ENCODE data around the gene LRP1-AS.

Gene LRP1-AS

DNA sequence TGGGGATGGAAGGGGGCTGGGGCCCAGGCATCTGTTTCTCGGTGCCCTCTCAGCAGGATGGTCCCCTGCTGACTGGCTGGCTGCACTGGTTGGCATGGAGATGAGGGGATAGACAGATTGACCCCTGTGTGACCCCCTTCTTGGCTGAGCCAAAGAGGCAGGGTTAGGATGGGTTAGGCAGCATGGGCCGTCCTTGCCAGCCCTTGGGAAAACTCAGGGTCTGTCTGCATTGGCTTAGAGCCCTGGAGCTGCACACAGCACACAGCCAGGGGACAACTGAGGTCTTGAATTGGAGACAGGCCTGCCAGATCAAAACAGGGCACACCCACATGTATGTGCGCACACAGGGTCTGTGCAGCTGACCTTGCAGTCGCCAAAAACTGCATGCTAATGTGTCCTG lies 11.2 kb upstream of the LRP1-AS start:
- DNase-seq: no peak

DNA sequence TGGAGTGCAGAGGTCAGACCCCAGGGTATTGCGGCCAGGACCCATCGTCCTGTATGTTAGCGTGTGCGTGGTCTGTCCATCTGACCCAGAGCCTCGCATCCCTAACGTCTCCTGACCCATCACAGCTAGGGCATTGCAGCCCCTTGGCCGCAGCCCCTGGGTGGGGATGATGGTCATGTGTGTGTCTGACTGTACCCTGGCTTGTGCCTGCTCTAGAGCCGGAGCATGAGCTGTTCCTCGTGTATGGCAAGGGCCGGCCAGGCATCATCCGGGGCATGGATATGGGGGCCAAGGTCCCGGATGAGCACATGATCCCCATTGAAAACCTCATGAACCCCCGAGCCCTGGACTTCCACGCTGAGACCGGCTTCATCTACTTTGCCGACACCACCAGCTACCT lies 10.8 kb upstream of the LRP1-AS start:
- DNase-seq: no peak

DNA sequence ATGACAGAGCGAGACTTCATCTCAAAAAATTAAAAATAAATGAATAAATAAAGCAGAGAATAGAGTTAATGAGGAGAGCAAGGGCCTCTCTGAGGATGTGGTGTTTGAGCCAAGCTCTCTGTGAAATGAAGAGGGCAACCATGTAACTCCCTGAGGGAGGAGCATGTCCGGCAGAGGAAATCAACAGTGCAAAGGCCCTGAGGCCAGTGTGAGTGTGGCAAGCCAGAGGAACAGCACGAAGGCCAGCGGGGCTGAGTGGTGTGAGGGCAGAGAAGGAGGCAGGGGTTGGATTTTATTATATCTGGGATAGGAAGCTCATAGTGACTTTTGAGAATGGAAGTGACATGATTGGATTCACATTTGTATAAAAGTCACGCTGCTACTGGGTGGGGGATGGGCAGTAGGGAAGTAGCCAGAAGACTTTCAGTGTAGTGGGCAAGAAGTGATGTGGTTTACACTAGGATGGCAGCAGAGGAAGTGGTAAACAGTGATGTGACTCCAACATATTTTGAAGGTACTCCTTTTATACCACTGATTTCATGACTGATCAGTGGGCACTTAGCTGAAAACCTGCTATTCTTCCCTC lies 10.3 kb upstream of the LRP1-AS start:
- no peak for DNase-seq

DNA sequence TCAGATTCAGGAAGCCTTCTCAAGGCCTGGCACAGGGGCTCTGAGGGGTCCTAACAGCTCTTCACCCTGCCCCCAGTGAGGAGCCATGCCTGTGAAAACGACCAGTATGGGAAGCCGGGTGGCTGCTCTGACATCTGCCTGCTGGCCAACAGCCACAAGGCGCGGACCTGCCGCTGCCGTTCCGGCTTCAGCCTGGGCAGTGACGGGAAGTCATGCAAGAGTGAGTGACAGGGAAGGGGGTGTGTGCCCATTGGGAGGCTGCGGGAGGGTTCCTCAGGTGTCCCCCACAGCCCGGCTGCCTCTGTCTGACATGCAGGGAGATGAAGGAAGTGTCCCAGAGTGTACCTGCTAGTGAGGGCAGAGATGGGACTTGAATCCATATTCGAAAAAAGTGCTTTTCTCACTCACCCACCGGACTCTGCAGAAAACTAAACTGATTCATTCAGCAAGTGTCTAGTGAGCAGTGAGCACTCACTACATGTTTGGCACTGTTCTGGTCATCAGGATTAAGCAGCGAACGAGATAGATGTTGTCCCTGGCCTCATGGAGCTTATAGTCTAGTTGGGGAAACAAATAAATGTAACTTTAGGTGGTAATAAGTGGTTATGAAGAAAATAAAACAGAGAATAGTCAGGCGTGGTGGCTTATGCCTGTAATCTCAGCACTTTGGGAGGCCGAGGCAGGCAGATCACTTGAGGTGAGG lies 9.4 kb upstream of the LRP1-AS start:
- no peak for DNase-seq

DNA sequence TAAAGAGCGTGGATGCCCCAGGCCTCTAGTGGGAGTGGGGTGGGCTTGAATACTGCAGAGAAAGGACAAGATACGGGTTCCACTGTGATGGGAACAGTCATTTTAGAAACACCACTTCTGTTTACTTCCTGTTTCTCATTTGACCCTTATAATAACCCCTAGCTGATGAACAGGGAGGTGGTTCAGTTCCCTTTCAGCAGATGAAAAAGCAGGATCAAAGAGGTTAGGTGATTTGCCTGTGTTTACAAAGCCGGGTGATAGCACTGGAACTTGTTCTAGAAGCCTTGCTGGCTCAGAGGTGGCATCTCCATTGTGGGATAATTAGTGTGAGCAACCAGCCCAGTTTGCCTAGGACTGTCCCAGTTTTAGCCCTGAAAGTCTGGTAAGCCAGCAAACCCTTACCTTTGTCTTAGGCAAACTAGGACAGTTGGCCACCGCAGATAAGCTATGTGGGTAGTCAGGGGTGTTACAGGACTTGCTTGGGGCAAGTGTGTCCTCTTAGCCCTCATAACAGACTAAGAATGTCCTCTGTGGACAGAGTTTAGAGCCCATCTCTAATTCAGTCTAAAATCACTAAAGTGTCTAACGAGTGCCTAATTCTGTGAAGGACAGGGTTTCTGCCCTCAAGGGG lies 7.5 kb upstream of the LRP1-AS start:
- DNase-seq: no peak

DNA sequence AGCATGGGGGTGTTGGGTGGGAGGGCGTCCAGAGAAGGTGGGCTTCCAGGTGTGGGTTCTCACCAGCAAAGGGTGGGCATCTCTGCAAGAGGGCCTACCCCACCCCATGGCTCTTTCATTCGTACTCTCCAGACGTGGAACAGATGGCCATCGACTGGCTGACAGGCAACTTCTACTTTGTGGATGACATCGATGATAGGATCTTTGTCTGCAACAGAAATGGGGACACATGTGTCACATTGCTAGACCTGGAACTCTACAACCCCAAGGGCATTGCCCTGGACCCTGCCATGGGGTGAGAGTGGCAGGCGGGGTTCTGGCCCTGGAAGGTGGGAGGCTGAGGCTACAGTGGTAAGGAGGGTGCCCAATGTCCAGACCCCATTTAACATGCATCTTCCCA lies 6.7 kb upstream of the LRP1-AS start:
- DNase-seq: no peak

DNA sequence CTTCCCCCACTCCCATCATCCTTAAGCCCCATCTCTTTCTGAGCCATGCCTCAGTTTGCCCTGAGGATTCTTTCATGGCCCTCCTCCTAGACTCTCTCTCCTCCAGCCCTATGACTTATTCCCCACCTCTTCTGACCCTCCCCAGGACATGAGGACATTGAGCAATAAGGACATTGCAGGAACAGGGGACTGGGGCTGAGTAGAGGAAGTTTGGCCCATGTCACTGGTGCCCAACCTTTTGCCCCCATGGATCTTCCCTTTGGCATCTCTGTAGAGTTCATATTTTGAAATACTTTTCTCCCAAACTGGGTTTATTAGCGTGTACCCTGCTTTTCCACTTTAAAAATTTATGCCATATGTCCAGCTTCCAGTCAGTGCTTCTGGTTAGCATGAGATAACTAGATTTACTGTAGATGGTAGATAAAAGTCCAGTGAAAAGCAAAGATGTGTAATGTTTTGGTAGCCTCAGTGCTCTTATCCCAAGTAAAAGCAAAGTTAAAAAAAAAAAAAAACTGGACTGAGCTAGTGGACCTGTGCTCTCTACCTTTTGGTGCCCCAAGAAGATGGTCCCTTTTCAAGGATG lies 6.1 kb upstream of the LRP1-AS start:
- no peak for DNase-seq

DNA sequence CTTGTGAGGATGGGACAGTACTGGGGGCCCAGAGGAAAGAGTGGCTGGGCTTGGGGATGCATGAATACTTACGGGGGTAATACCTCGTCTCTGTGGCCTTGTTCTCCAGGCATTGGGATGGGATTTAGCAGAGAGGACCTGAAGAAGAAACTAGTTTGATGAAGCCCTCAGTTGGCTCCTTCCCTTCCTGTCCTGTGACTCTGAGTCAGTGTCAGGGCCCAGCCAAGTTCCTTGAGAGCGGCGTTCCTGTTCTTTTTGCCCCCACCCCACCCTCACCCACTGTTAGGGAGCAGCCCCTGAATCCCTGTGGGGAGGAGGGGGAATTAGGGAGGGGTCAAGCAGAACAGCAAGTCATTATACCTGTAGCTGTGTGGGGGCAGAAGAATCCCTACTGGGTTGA lies 5.2 kb upstream of the LRP1-AS start:
- DNase-seq: no peak

DNA sequence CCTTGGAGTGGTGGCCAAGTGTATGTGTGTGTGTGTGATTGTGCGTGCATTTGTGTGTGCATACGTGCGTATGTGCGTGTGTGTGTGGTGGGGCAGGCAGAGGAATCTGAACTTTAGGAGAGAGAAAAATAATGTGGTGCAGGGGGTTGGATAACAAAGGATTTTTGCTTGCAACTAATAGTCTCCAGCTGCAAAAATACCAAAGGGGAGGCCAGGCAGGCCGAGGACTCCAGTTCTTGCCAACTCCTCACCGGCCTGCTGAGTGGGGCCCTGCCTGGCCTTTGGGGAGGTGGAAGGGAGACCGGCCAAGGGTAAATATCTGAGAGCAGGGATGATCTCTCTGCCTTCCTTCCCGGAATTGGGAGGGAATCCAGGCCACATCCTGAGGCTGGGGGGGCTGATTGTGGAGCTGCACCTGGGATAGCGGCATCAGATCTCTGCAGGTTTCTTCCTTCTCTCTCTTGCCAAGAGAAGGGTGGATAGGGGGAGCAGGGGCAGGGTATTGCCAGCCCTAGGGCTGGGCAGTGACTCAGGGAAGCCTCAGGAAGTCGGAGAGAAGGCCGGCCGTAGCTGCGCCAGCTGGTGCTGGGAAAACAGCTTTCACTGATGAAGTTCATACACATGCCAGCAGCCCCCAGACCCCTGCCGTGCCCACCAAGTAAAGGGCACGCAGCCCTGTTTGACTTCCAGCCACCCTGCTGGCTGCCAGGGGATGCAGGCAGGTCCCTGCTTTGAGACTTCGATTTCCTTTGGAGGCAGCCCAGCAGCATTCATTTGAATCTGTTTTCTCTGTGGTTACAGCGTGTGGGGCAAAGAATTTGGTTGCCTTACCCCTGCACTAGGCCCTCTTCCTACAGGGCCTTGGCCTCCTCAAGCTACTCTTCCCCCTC lies 4.6 kb upstream of the LRP1-AS start:
- DNase-seq: no peak

DNA sequence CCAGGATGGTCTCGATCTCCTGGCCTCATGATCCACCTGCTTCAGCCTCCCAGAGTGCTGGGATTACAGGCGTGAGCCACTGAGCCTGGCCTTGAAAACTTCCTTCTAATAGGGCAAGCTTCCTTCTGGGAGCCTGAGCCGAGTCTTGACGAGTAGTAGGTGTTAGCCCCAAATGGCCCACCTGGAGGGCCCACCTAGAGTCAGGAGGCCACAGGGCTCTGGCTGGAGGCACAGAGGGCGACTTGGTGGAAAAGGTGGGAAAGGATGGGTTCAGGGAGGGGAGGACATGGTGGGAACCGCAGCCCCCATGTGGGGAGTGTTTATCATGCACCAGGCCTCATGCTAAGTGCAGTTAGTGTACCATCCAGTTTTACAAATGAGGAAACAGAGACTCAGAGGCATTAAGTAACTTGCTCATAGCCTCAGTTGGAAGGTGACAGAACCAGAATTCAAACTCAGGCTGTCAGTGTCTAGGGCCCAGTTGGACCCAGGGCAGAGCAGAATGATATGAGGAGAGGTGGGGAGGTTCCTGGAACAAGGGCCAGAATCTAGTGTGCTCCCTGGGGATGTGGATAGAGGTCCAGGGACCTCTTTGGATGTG lies 3.1 kb upstream of the LRP1-AS start:
- DNase-seq: no peak

DNA sequence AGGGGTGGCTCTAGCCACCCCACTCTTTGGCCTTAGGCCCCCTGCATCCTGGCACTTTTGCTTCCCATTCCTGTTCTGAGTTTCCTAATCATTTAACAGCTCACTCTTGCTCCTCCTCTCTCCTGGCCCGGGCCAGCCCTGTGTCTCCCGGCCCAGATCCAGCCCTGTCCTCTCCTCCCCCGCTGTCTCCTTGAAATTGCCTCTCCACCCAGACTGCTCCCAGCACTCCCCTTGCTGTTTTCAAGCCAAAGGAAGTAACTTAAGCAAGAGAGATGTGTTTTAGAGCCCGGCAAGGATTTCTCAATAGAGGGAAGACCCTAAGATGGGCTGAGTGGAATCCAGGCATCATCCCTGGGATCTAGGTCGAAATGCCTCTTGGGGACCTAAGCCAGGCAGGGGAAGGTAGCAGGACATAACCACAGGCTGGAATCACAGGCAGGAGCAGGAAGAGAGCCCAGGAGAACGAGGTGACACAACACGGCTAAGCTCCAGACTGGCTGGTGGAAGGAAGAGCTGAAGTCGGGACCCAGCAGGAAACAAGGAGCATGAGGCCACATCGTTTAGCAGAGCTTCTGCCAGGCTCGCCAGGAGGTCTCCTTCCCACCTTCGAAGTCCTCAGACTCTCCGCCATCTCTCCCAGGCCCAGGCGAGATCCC lies 2.0 kb upstream of the LRP1-AS start:
- DNase-seq: no peak

DNA sequence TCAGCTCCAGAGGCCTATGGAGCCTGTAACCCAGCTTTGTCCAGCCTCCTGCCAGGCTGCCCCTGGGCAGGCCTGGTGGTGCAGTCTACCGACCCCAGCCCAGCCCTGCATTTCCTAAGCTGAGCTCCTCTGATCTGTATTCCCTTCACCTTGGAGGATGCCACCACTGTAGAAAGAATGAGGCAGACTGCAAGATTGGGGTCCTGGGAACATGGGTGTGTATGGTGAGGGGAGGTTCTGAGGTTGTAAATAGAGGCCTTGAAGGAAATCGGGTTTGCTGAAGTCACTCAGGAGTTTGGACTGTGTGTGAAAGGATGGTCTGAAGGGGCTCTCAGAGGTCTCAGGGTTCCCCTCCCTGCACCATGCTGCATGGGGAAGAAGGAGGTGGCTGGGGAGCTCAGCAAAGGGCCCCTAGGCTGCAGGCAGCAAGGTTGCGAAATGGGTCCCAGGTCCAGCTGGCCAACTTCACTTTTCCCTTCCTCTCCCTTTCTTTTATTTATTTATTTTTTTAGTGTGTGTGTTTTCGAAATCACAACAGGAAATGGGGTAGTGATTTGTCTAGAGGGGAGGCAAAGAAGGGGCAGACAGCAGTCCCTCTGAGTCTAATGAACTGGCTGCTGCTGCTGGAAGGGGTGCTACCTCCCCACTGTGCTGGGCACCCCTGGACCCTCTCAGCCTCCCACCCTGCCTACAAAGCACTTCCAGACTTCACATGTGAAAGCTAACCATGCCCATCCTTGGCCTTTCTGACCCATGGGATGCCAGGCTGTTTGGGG lies 1.2 kb upstream of the LRP1-AS start:
- DNase-seq: no peak

DNA sequence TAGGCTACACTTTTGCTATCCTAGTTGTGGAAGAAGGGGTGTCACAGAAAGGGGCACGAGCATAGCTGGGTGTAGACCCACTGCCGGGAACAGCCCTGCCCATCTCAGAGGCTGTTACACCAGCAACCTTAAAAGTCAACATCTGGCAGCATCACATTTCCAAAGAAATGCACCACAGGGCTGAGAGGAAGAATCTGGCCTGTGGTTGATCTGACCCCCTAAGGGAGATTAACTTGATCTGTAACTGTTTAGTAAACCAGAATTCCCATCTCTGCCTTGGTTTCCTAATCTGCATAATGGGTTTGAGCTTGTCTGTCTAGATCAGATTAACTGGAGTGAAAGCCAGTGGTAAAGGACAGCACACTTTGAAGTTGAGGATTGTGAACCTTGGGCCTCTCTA lies 1.3 kb downstream of the LRP1-AS start:
- no peak for DNase-seq

DNA sequence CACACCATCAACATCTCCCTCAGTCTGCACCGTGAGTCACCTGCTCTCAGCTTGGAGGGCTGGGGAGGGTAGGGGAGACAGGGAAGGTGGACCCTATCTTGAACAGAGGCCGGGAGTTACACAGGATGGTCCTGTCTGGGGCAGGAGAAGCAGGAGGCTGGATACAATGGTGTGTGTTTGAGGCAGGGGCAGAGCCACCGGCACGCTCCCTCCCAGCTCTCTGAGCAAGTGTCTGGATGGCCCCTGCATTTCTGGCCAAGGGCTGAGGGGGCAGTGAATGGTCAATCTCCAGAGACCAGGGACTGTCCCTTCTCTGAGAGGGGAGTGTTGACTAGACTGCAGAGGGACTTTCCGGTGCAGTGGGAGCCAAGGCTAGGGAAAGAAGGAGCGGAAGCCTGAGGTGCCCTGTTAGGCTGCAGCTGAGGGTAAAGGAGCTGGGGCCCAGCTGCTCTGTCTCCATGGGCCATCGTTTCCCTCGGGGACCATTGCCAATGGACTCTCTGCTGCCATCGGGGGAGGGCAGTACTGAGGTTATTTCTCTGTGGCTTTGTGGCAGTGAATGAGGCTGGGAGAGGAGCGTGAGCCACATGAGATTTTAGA lies 1.9 kb downstream of the LRP1-AS start:
- DNase-seq: no peak

DNA sequence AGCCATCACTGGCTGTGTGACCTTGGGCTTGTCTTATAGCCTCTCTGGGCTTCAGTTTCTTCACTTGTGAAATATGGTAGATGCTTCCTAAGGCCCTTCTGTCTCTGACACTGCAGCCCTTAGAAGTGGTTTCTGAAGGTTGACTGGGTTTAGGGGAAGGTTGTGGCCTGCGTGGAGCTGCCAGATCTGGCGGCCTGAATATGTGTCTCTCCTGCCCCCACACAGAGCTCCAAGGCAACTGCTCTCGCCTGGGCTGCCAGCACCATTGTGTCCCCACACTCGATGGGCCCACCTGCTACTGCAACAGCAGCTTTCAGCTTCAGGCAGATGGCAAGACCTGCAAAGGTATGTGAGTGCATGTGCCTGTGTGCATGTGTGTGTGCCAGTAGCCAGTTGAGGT lies 4.0 kb downstream of the LRP1-AS start:
- no peak for DNase-seq

DNA sequence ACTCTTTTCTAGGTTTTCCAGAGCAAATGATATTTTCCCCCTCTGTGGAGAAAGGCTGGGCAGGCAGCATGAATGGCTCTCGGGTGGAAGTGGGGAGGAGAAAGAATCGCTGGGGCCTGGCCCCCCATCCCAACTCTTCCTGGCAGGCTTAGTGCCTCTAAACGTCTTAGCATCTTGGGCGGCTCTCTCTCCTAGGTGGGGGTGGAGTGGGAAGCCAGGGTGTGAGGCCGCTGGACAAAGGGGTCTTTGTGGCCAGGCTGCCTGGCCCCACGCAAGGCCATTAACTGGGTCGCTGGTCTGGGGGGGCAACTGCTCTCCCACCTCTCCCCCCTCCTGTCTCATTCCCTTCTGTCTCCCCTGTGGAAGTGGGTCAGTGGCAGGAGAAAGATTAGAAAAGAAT lies 4.7 kb downstream of the LRP1-AS start:
- DNase-seq: no peak

DNA sequence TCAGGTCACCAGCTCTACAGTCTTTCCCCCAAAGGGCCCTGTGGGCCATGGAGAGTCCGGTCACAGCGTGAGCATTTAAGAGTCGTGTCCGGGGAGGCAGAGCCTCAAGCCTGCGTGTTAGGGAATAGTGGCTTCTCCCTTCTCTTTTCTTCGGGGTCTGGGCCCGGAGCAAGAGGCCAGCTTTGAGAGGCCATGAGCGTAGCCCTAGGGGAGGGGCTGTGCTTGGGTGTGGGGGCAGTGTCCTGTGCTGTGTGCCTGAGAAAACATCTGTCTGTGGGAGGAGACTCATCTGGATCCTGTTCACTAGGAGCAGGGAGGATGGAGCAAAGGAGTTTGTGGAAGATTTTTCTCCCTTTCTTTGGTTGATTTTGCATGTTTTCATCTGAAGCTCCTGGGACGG lies 5.3 kb downstream of the LRP1-AS start:
- no peak for DNase-seq

DNA sequence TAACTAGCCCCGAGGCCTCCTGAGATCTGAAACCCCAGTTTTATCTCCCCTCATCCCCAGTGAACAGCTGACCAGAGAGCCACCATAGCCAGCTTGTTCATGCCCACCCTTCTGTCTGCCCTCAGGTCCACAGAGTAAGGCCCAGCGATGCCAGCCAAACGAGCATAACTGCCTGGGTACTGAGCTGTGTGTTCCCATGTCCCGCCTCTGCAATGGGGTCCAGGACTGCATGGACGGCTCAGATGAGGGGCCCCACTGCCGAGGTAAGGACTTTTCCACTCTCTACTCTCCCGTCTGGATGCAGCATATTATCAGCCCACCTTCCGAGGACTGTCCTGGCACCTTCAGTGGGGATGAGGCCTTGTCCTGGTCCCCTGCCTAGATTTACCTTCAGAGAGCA lies 6.2 kb downstream of the LRP1-AS start:
- DNase-seq: no peak

DNA sequence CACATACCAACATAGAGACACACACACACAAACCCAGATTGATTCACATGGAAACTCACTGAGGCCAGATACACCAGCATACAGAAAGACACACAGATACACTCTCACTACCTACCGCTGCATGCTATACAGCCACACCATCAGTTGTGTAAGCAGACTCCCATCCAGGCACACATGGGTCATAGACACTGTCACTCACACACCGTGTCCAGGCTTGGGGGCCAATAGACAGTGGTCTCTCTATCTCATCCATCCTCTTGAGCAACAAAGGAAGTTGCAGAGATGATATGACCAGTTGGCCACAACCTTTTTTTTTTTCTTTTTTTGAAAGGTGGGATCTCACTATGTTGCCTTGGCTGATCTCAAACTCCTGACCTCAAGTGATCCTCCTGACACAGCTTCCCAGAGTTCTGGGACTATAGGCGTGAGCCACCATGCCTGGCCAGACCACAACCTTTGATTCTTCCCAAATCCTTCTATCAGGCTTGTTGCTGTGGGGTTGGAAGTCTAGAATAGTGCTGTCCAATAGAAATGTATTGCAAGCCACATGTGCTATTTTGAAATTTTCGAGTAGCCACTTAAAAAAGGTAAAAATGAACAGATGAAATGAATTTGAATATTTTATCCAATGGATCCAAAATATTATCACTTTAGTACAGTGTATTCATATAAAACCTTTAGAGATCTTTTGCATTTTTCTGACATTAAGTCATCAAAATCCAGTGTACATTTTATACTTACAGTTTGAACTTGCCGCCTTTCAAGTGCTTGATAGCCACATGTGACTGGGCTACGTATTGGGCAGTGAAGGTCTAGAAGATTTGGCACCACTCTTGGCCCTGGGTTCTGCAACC lies 7.4 kb downstream of the LRP1-AS start:
- no peak for DNase-seq

Data from activated CD4-positive, alpha-beta T cell treated with anti-CD3 and anti-CD28 coated beads, Interleukin-2, amount 50 U/mL, for 1 hour (primary cell).